HCT116 (cell line): ENCODE measurements around the gene DCUN1D5. TPM values are rescaled to one million over a fixed set of nuclear protein-coding genes. Genes with fewer than 3 reads are reported as not detected.

Source experiments
- ATAC-seq: fragments of 200-7000 bp; cut with Tn5 transposase; 2 replicates; pipeline ENCODE4 v1.9.1; 2020; ENCODE audit warnings: mild to moderate bottlenecking, moderate library complexity
- BruUV-seq: library from RNA; stranded (reverse); fragments of 400-500 nt; replicated peaks from 2 replicates; lab custom pipeline; 2021; lab: Mats Ljungman, UMichigan
- CTCF ChIA-PET: fragments of 300-600 bp; sonication (Branson Sonifier 250); formaldehyde crosslinking; loops from one replicate; lab custom pipeline; 2021; ENCODE audit warnings: antibody characterized with exemption; lab: Charles Lee
- POLR2A ChIA-PET: fragments of 300-600, 350-600 bp; sonication (Branson Sonifier 250); formaldehyde crosslinking; loops from one replicate; lab custom pipeline; 2021; ENCODE audit warnings: antibody characterized with exemption; lab: Charles Lee
- RAD21 ChIA-PET, 2 experiments: fragments of 300-600 bp; sonication (Branson Sonifier 250); formaldehyde crosslinking; loops; one replicate each; lab custom pipeline; 2023; ENCODE audit warnings: low total read pairs in 2 of 2; ENCODE audit not compliant: uncharacterized antibody in 2 of 2, unreplicated experiment in 2 of 2, low non-redundant PET in 1 of 2; lab: Charles Lee
- DNase-seq: peaks from one replicate; pipeline ENCODE4 v3.0.0-alpha.2; 2010; ENCODE audit warnings: low read depth, low spot score
- H2AFZ ChIP-seq: fragments of 200-600 bp; shearing (Covaris generic), sonication (generic); 2 replicates; pipeline ENCODE4 v1.6.1; 2017; ENCODE audit warnings: low read depth, mixed run types, mixed read lengths, antibody characterized with exemption, low read length; ENCODE audit not compliant: poor library complexity, severe bottlenecking
- H3K27ac ChIP-seq: 2 replicates; pipeline ENCODE4 v1.5.1; 2012; ENCODE audit warnings: low read depth, low read length
- H3K27me3 ChIP-seq: fragments of 200-600 bp; sonication (generic); 2 replicates; pipeline ENCODE4 v1.6.1; 2016; ENCODE audit warnings: mixed run types, low read length, mixed read lengths; ENCODE audit not compliant: insufficient read depth
- H3K36me3 ChIP-seq, 2 experiments: fragments of 200-500 bp in 1 of 2; fragments of 200-600 bp in 1 of 2; sonication (Bioruptor generic) in 1 of 2; sonication (generic) in 1 of 2; 2 replicates each; pipeline versions ENCODE4 v1.5.1 to v1.6.1; 2014 to 2016; ENCODE audit warnings: low read length in 2 of 2, inconsistent platforms in 1 of 2, mixed read lengths in 1 of 2, mixed run types in 1 of 2; ENCODE audit not compliant: insufficient read depth in 2 of 2, control insufficient read depth in 1 of 2
- H3K4me1 ChIP-seq, 2 experiments: fragments of 200-600 bp in 1 of 2; sonication (generic) in 1 of 2; 2 replicates each; pipeline versions ENCODE4 v1.5.1 to v1.6.1; 2012 to 2017; ENCODE audit warnings: low read length in 2 of 2, inconsistent platforms in 1 of 2, mild to moderate bottlenecking in 1 of 2, mixed read lengths in 1 of 2, mixed run types in 1 of 2, moderate library complexity in 1 of 2; ENCODE audit not compliant: insufficient read depth in 2 of 2, control insufficient read depth in 1 of 2
- H3K4me2 ChIP-seq: fragments of 200-600 bp; sonication (generic); 2 replicates; pipeline ENCODE4 v1.6.1; 2017; ENCODE audit warnings: mixed run types, low read length, mixed read lengths
- H3K4me3 ChIP-seq, 2 experiments: fragments of 200-600 bp in 1 of 2; sonication (generic) in 1 of 2; replicated peaks in 1 of 2; 2 replicates each; pipeline ENCODE4 v1.5.1; 2011 to 2016; ENCODE audit warnings: low read length in 2 of 2, control low read depth in 1 of 2, low read depth in 1 of 2, mild to moderate bottlenecking in 1 of 2, mixed read lengths in 1 of 2, mixed run types in 1 of 2
- H3K79me2 ChIP-seq: fragments of 200-600 bp; sonication (generic); 2 replicates; pipeline ENCODE4 v1.6.1; 2017; ENCODE audit warnings: mild to moderate bottlenecking, mixed run types, low read length, moderate library complexity, mixed read lengths; ENCODE audit not compliant: insufficient read depth
- H3K9ac ChIP-seq: fragments of 200-600 bp; sonication (generic); 2 replicates; pipeline ENCODE4 v1.6.1; 2016; ENCODE audit warnings: low read length, mixed read lengths
- H3K9me2 ChIP-seq: fragments of 200-600 bp; sonication (generic), shearing (Covaris generic); 2 replicates; pipeline ENCODE4 v1.6.1; 2017; ENCODE audit warnings: mixed run types, mild to moderate bottlenecking, moderate library complexity; ENCODE audit not compliant: insufficient read depth
- H3K9me3 ChIP-seq, 2 experiments: fragments of 200-500 bp in 1 of 2; fragments of 200-600 bp in 1 of 2; sonication (Bioruptor generic) in 1 of 2; sonication (generic) in 1 of 2; 2 replicates each; pipeline ENCODE4 v1.6.1; 2014 to 2017; ENCODE audit warnings: low read length in 2 of 2, mixed read lengths in 2 of 2, inconsistent platforms in 1 of 2, low read depth in 1 of 2, mild to moderate bottlenecking in 1 of 2, mixed run types in 1 of 2, moderate library complexity in 1 of 2; ENCODE audit not compliant: control insufficient read depth in 1 of 2, insufficient read depth in 1 of 2
- H4K20me1 ChIP-seq: fragments of 200-600 bp; sonication (generic), shearing (Covaris generic); 2 replicates; pipeline ENCODE4 v1.6.1; 2017; ENCODE audit warnings: mixed run types, mild to moderate bottlenecking, moderate library complexity; ENCODE audit not compliant: insufficient read depth
- CBX3 ChIP-seq: IDR thresholded peaks from 2 replicates; pipeline ENCODE4 v1.6.1; 2012; ENCODE audit warnings: low read depth
- CTCF ChIP-seq, 3 experiments: fragments of 200-600 bp in 1 of 3; sonication (generic) in 1 of 3; IDR thresholded peaks in 2 of 3; conservative IDR thresholded peaks in 1 of 3; 2 replicates each; pipeline ENCODE4 v1.5.1; 2012 to 2017; ENCODE audit warnings: low read depth in 2 of 3, low read length in 2 of 3, antibody characterized with exemption in 1 of 3, borderline replicate concordance in 1 of 3, control low read depth in 1 of 3, mild to moderate bottlenecking in 1 of 3, mixed read lengths in 1 of 3, mixed run types in 1 of 3, moderate library complexity in 1 of 3; ENCODE audit not compliant: insufficient read depth in 1 of 3
- ELF1 ChIP-seq: IDR thresholded peaks from 2 replicates; pipeline ENCODE4 v1.6.1; 2012; ENCODE audit warnings: low read depth, borderline replicate concordance
- EZH2 ChIP-seq: fragments of 200-600 bp; sonication (generic); IDR thresholded peaks from 2 replicates; pipeline ENCODE4 v1.6.1; 2017; ENCODE audit warnings: antibody characterized with exemption, mixed run types
- JUND ChIP-seq: IDR thresholded peaks from 2 replicates; pipeline ENCODE4 v1.6.1; 2012
- MAX ChIP-seq: IDR thresholded peaks from 2 replicates; pipeline ENCODE4 v1.6.1; 2012
- RAD21 ChIP-seq: IDR thresholded peaks from 2 replicates; pipeline ENCODE4 v1.6.1; 2012; ENCODE audit warnings: low read depth, mild to moderate bottlenecking
- SIN3A ChIP-seq: IDR thresholded peaks from 2 replicates; pipeline ENCODE4 v1.6.1; 2012; ENCODE audit warnings: low read depth
- SRF ChIP-seq: IDR thresholded peaks from 2 replicates; pipeline ENCODE4 v1.6.1; 2012; ENCODE audit warnings: low read depth
- TCF7L2 ChIP-seq: IDR thresholded peaks from 2 replicates; pipeline ENCODE4 v1.7.0; 2011; ENCODE audit warnings: borderline replicate concordance, inconsistent platforms; ENCODE audit not compliant: insufficient read depth, insufficient read length; ENCODE audit errors: extremely low read depth
- ZFX ChIP-seq: fragments of 450-650 bp; IDR thresholded peaks from 2 replicates; pipeline ENCODE4 v1.6.1; 2017
- intact Hi-C: fragments of 100-400 bp; cut with micrococcal nuclease; formaldehyde crosslinking; loops from 2 replicates; pipeline ENCODE4 v1.10.0; 2022
- total RNA-seq: library from RNA; stranded (reverse); gene quantifications from one replicate; pipeline ENCODE4 v1.2.1, GENCODE V29; 2021; ENCODE audit not compliant: unreplicated experiment
- TF ChIP-seq, protein P1 (sequence below): IDR thresholded peaks from 2 replicates; pipeline ENCODE4 v1.6.1; 2012; ENCODE audit warnings: low read depth
- TF ChIP-seq, protein P2 (sequence below): IDR thresholded peaks from 2 replicates; pipeline ENCODE4 v1.6.1; 2012

DCUN1D5 gene
- total RNA-seq, 1 experiment from 2014 or later: 60.1 TPM

GRCh38 chr11:103078710-103079109 is 13.2 kb downstream of the DCUN1D5 start:
- Histone ChIP-seq H3K4me1 (no peaks in the 10 kb centered on the region), H3K79me2 (peaks cover 97% of the 10 kb centered on the region), H3K27me3 (no peaks in the 10 kb centered on the region), H3K27ac (no peak overlapping the region), H2AFZ (no peak overlapping the region), H3K9ac (no peak overlapping the region), H3K4me3 (no peak overlapping the region), H3K4me2 (no peak overlapping the region), H4K20me1 (peaks cover 9% of the 10 kb centered on the region; the same call in 1 of the 2 replicates), H3K9me3 (no peaks in the 10 kb centered on the region), H3K9me2 (no peaks in the 10 kb centered on the region), H3K36me3 (peaks cover 38 to 41% of the 10 kb centered on the region in 2 experiments)
- ATAC-seq (no peak), DNase-seq (no peak)
- RAD21 ChIA-PET: no interaction called here
- CTCF ChIA-PET: no interaction called here
- POLR2A ChIA-PET: no interaction called here
- TF ChIP-seq ELF1: no peak
- TF ChIP-seq, protein P1, sequence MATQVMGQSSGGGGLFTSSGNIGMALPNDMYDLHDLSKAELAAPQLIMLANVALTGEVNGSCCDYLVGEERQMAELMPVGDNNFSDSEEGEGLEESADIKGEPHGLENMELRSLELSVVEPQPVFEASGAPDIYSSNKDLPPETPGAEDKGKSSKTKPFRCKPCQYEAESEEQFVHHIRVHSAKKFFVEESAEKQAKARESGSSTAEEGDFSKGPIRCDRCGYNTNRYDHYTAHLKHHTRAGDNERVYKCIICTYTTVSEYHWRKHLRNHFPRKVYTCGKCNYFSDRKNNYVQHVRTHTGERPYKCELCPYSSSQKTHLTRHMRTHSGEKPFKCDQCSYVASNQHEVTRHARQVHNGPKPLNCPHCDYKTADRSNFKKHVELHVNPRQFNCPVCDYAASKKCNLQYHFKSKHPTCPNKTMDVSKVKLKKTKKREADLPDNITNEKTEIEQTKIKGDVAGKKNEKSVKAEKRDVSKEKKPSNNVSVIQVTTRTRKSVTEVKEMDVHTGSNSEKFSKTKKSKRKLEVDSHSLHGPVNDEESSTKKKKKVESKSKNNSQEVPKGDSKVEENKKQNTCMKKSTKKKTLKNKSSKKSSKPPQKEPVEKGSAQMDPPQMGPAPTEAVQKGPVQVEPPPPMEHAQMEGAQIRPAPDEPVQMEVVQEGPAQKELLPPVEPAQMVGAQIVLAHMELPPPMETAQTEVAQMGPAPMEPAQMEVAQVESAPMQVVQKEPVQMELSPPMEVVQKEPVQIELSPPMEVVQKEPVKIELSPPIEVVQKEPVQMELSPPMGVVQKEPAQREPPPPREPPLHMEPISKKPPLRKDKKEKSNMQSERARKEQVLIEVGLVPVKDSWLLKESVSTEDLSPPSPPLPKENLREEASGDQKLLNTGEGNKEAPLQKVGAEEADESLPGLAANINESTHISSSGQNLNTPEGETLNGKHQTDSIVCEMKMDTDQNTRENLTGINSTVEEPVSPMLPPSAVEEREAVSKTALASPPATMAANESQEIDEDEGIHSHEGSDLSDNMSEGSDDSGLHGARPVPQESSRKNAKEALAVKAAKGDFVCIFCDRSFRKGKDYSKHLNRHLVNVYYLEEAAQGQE: no peak
- TF ChIP-seq, protein P2, sequence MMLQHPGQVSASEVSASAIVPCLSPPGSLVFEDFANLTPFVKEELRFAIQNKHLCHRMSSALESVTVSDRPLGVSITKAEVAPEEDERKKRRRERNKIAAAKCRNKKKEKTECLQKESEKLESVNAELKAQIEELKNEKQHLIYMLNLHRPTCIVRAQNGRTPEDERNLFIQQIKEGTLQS: no peak
- no peak for TF ChIP-seq TCF7L2
- TF ChIP-seq ZFX: no peak
- TF ChIP-seq CTCF (IDR thresholded peaks at IDR 0.05 in 2 of 3, conservative IDR thresholded peaks at IDR 0.05 in 1 of 3; ENCODE audit: borderline replicate concordance in 1 of 3, insufficient read depth in 1 of 3, low read depth in 2 of 3, low read length in 2 of 3): no peak
- TF ChIP-seq JUND: no peak
- no peak for TF ChIP-seq RAD21
- TF ChIP-seq MAX: no peak
- no peak for TF ChIP-seq CBX3
- no peak for TF ChIP-seq SIN3A
- TF ChIP-seq SRF: no peak
- TF ChIP-seq EZH2: no peak
- no TSS peak for BruUV-seq
- intact Hi-C loops: no loop called here
